Osteocyte (in vitro differentiated cells): ENCODE data around the gene GRIA1. TPM values are rescaled to one million over a fixed set of nuclear protein-coding genes. Genes with fewer than 3 reads are reported as not detected.
A peak's percentile ranks its signal among the peaks of the same experiment; 100 is the strongest.

ENCODE experiments used
- DNase-seq: peaks from one replicate; pipeline ENCODE4 v3.0.0; 2021; ENCODE audit warnings: mixed read lengths; ENCODE audit not compliant: unreplicated experiment; ENCODE audit errors: extremely low spot score
- H3K27ac Mint-ChIP-seq: one replicate; pipeline ENCODE4 v1.8.0; 2021; ENCODE audit warnings: mild to moderate bottlenecking, mixed read lengths; ENCODE audit not compliant: unreplicated experiment
- H3K27me3 Mint-ChIP-seq: one replicate; pipeline ENCODE4 v1.8.0; 2021; ENCODE audit warnings: mixed read lengths; ENCODE audit not compliant: unreplicated experiment
- H3K36me3 Mint-ChIP-seq: one replicate; pipeline ENCODE4 v1.8.0; 2021; ENCODE audit warnings: mixed read lengths; ENCODE audit not compliant: unreplicated experiment
- H3K4me1 Mint-ChIP-seq: one replicate; pipeline ENCODE4 v1.8.0; 2021; ENCODE audit warnings: mixed read lengths; ENCODE audit not compliant: unreplicated experiment
- H3K4me3 Mint-ChIP-seq: one replicate; pipeline ENCODE4 v1.8.0; 2021; ENCODE audit warnings: mild to moderate bottlenecking, moderate library complexity, mixed read lengths; ENCODE audit not compliant: unreplicated experiment
- H3K9me3 Mint-ChIP-seq: one replicate; pipeline ENCODE4 v1.8.0; 2021; ENCODE audit warnings: mixed read lengths; ENCODE audit not compliant: unreplicated experiment
- CTCF ChIP-seq: fragments of 200-600 bp; sonication (generic); IDR thresholded peaks from 2 replicates; pipeline ENCODE4 v1.5.0; 2021; ENCODE audit warnings: antibody characterized with exemption, mild to moderate bottlenecking, moderate library complexity
- total RNA-seq: library from RNA; stranded (reverse); gene quantifications from 2 replicates; pipeline ENCODE4 v1.2.1, GENCODE V29; 2021

Gene GRIA1
- total RNA-seq, 1 donor from 2014 or later = 48.8 TPM

GRCh38 chr5:153767221-153768188, 277.0 kb downstream of the GRIA1 start:
- peak; percentile 27 for DNase-seq
- H3K4me3 Mint-ChIP-seq = no peak overlapping the region
- peaks cover 3% of the 10 kb centered on the region for H3K9me3 Mint-ChIP-seq
- H3K27ac Mint-ChIP-seq = peak overlapping the region; percentile 52
- no peaks in the 10 kb centered on the region for H3K27me3 Mint-ChIP-seq
- no peak for TF ChIP-seq CTCF
- H3K36me3 Mint-ChIP-seq = peaks cover 23% of the 10 kb centered on the region
- peaks cover 14% of the 10 kb centered on the region for H3K4me1 Mint-ChIP-seq

GRCh38 chr5:153770066-153770465, 279.6 kb downstream of the GRIA1 start:
- peaks cover 24% of the 10 kb centered on the region for H3K36me3 Mint-ChIP-seq
- H3K9me3 Mint-ChIP-seq = no peaks in the 10 kb centered on the region
- H3K4me3 Mint-ChIP-seq = no peak overlapping the region
- no peaks in the 10 kb centered on the region for H3K27me3 Mint-ChIP-seq
- no peak overlapping the region for H3K27ac Mint-ChIP-seq
- H3K4me1 Mint-ChIP-seq = peaks cover 14% of the 10 kb centered on the region
- peak; percentile 51 for DNase-seq
- no peak for TF ChIP-seq CTCF

GRCh38 chr5:153774686-153775085, 284.2 kb downstream of the GRIA1 start:
- Mint-ChIP-seq H3K9me3 (no peaks in the 10 kb centered on the region), H3K36me3 (peaks cover 25% of the 10 kb centered on the region), H3K27ac (no peak overlapping the region), H3K4me3 (no peak overlapping the region), H3K27me3 (no peaks in the 10 kb centered on the region), H3K4me1 (peaks cover 7% of the 10 kb centered on the region)
- TF ChIP-seq CTCF = no peak
- peak; percentile 17 for DNase-seq

GRCh38 chr5:153775923-153776322, 285.5 kb downstream of the GRIA1 start:
- peaks cover 23% of the 10 kb centered on the region for H3K36me3 Mint-ChIP-seq
- no peak for TF ChIP-seq CTCF
- no peak for DNase-seq
- H3K4me3 Mint-ChIP-seq = no peak overlapping the region
- no peaks in the 10 kb centered on the region for H3K27me3 Mint-ChIP-seq
- H3K9me3 Mint-ChIP-seq = no peaks in the 10 kb centered on the region
- peaks cover 7% of the 10 kb centered on the region for H3K4me1 Mint-ChIP-seq
- no peak overlapping the region for H3K27ac Mint-ChIP-seq
